Effector memory CD4-positive, alpha-beta T cell (primary cell): Measurements from ENCODE around the gene EIF4A2.

Source experiments
- DNase-seq, 3 donors: peaks; one replicate each; pipeline ENCODE4 v3.0.0-alpha.2; 2020
- H3K27ac ChIP-seq: 2 replicates; pipeline ENCODE4 v1.7.0; 2013; ENCODE audit warnings: mild to moderate bottlenecking, low read length, moderate library complexity; ENCODE audit not compliant: insufficient read depth, poor library complexity, severe bottlenecking
- H3K27me3 ChIP-seq: replicated peaks from 2 replicates; pipeline ENCODE4 v1.7.0; 2013; ENCODE audit warnings: mild to moderate bottlenecking, low read length; ENCODE audit not compliant: insufficient read depth, control insufficient read depth, poor library complexity, severe bottlenecking
- H3K36me3 ChIP-seq: 2 replicates; pipeline ENCODE4 v1.7.0; 2013; ENCODE audit warnings: mild to moderate bottlenecking, low read length, moderate library complexity; ENCODE audit not compliant: control insufficient read depth, insufficient read depth
- H3K4me1 ChIP-seq: 2 replicates; pipeline ENCODE4 v1.7.0; 2013; ENCODE audit warnings: low read length, mild to moderate bottlenecking; ENCODE audit not compliant: control insufficient read depth, insufficient read depth, poor library complexity, severe bottlenecking
- H3K4me3 ChIP-seq: 2 replicates; pipeline ENCODE4 v1.7.0; 2013; ENCODE audit warnings: low read length, low read depth, mild to moderate bottlenecking; ENCODE audit not compliant: insufficient read depth, poor library complexity, severe bottlenecking
- H3K9me3 ChIP-seq: 2 replicates; pipeline ENCODE4 v1.7.0; 2013; ENCODE audit warnings: mild to moderate bottlenecking, low read length, moderate library complexity; ENCODE audit not compliant: control insufficient read depth

EIF4A2 gene

GRCh38 chr3:186784820-186785494 is 1.6 kb downstream of the EIF4A2 start:
- no peak for DNase-seq
- Histone ChIP-seq H3K27me3 (no peaks in the 10 kb centered on the region), H3K9me3 (no peaks in the 10 kb centered on the region), H3K27ac (peak overlapping the region; percentile 98), H3K4me3 (peak overlapping the region; percentile 97), H3K4me1 (peaks cover 29% of the 10 kb centered on the region), H3K36me3 (peaks cover 54% of the 10 kb centered on the region)

GRCh38 chr3:186785495-186786018 is 2.2 kb downstream of the EIF4A2 start:
- H3K36me3 ChIP-seq, result peaks cover 58% of the 10 kb centered on the region
- peaks cover 29% of the 10 kb centered on the region for H3K4me1 ChIP-seq

GRCh38 chr3:186786922-186787321 is 3.5 kb downstream of the EIF4A2 start:
- peaks cover 58% of the 10 kb centered on the region for H3K36me3 ChIP-seq
- no peaks in the 10 kb centered on the region for H3K27me3 ChIP-seq
- H3K4me1 ChIP-seq, result peaks cover 29% of the 10 kb centered on the region
- H3K9me3 ChIP-seq, result no peaks in the 10 kb centered on the region
- H3K4me3 ChIP-seq, result no peak overlapping the region
- DNase-seq, result no peak
- peak overlapping the region; percentile 28 for H3K27ac ChIP-seq

More at GRCh38 chr3:186785495-186786018, 2.2 kb downstream of the EIF4A2 start:
- Histone ChIP-seq H3K27me3 (no peaks in the 10 kb centered on the region), H3K9me3 (no peaks in the 10 kb centered on the region), H3K27ac (peak overlapping the region; percentile 28), H3K4me3 (peak overlapping the region; percentile 97)
- no peak for DNase-seq

- Histone ChIP-seq H3K27me3 (no peaks in the 10 kb centered on the region), H3K9me3 (no peaks in the 10 kb centered on the region), H3K4me3 (no peak overlapping the region), H3K36me3 (peaks cover 58% of the 10 kb centered on the region), H3K4me1 (peaks cover 29% of the 10 kb centered on the region), H3K27ac (peak overlapping the region; percentile 28)
- no peak for DNase-seq
Measured at GRCh38 chr3:186787642-186788481, 4.5 kb downstream of the EIF4A2 start.

- H3K4me1 ChIP-seq, result peaks cover 29% of the 10 kb centered on the region
- H3K27me3 ChIP-seq, result no peaks in the 10 kb centered on the region
- H3K27ac ChIP-seq, result no peak overlapping the region
- no peaks in the 10 kb centered on the region for H3K9me3 ChIP-seq
- peaks cover 58% of the 10 kb centered on the region for H3K36me3 ChIP-seq
- no peak for DNase-seq
- H3K4me3 ChIP-seq, result no peak overlapping the region
Measured at GRCh38 chr3:186788482-186789370, 5.3 kb downstream of the EIF4A2 start.

GRCh38 chr3:186789554-186790260 is 6.3 kb downstream of the EIF4A2 start:
- Histone ChIP-seq H3K4me1 (peaks cover 27% of the 10 kb centered on the region), H3K27ac (no peak overlapping the region)

DNA sequence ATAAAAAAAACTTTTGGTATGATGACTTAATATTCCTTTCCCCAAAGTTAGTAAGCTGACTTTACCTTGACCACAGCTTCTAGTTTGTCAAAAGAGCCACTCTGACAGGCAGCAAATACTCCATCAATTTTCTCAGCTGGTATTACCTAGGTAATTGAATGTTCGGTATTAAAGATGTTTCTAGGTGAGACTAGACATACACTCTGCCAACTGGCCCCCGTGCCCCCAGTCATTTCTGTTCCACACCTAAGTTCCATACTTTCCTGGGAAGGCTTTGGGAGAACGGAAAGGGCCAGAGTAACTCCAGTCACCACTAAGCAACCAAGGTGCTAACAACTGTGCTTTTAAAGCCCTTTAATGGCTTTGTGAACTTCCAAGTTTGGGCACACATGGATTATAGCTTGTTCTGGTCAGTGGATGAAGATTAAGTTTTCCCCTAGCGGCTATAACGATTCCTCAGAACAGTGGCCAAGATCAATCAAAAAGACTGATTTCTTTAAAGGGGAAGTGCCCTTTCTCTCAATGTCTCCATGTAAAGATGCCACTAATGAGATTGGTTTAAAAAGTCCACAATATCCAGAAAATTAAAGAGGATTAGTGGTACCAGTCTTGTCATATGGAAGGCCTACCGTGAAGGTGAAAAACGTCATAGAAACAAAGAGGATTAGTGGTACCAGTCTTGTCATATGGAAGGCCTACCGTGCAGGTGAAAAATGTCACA is 7.0 kb downstream of the EIF4A2 start:
- H3K36me3 ChIP-seq, result peaks cover 52% of the 10 kb centered on the region
- H3K27ac ChIP-seq, result no peak overlapping the region
- H3K4me3 ChIP-seq, result no peak overlapping the region
- H3K27me3 ChIP-seq, result no peaks in the 10 kb centered on the region
- no peaks in the 10 kb centered on the region for H3K9me3 ChIP-seq
- H3K4me1 ChIP-seq, result peaks cover 20% of the 10 kb centered on the region
- DNase-seq, result no peak

More at GRCh38 chr3:186789554-186790260, 6.3 kb downstream of the EIF4A2 start:
- Histone ChIP-seq H3K27me3 (no peaks in the 10 kb centered on the region), H3K4me3 (no peak overlapping the region), H3K36me3 (peaks cover 59% of the 10 kb centered on the region), H3K9me3 (no peaks in the 10 kb centered on the region)
- no peak for DNase-seq

DNA sequence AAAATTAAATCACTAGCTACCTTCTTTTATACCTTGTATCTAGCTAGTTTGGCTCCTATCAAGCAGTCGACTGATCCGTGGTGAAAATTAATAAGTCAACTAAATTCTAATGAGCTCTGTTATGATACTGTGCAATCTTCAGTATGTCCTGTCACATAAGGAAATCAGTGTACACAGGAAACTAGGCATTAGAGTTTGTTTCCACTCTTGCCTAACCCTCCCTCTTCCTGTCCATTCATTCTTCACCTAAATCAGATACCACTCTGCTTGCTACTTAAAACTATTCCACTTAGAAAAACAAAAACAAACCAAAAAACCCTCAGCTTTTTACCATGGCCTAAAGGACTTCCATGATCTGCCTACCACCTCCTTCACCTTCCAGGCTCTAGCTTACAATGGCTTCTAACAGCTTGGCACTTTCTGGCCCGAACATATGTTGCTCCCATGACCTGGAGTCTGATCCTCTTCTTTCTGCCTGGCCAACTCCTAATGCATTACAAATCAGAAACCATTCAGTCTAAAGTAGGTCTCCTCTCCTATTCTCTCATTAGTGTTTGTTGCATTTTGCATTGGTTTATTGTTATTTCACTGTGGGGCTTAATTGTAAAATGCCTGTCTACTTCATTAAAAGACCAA is 15.0 kb downstream of the EIF4A2 start:
- no peaks in the 10 kb centered on the region for H3K27me3 ChIP-seq
- H3K36me3 ChIP-seq, result peaks cover 18% of the 10 kb centered on the region
- H3K4me1 ChIP-seq, result no peaks in the 10 kb centered on the region
- H3K9me3 ChIP-seq, result no peaks in the 10 kb centered on the region
- no peak for DNase-seq
- no peak overlapping the region for H3K27ac ChIP-seq
- no peak overlapping the region for H3K4me3 ChIP-seq
